ENCODE data around the gene SERPINH1.
"Not testable (repeated sequence)": the region's sequence is repeated elsewhere in the genome, so short reads cannot be mapped to it uniquely, and the experiment has no call there.

Gene SERPINH1

GRCh38 chr11:75574698-75575602 lies 12.9 kb downstream of the SERPINH1 start:
- no peak for DNase-seq (ENCODE audit: low read depth in 2 of 2)

GRCh38 chr11:75576017-75576416 lies 14.0 kb downstream of the SERPINH1 start:
- no peak for DNase-seq (ENCODE audit: low read depth in 2 of 2)

- no peak for DNase-seq (ENCODE audit: low read depth in 2 of 2)
Observed at GRCh38 chr11:75576499-75576918, 14.5 kb downstream of the SERPINH1 start.

GRCh38 chr11:75577207-75577606 lies 15.2 kb downstream of the SERPINH1 start:
- DNase-seq (ENCODE audit: low read depth in 2 of 2): peak in 1 of 2 donors; percentile 38

DNA sequence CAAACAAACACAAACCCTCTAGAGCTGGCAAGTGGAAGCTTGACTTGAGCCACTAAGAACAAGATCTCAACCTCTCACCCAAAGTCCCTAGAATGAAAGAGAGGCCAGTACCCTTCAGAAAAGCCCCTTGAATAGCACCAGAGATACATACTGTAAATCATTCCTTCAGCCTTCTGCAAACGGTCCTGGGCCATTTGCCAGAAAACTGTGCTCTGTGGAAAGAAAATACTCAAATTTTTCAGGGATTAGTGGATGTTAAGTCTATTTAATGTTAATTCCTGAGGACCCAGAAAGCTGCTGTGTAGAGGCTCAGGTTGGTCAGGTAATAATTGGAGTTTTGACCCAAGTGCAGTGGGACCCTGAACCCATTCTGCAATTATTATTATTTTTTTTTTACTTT lies 16.9 kb downstream of the SERPINH1 start:
- no peak for DNase-seq (ENCODE audit: low read depth in 2 of 2)

DNA sequence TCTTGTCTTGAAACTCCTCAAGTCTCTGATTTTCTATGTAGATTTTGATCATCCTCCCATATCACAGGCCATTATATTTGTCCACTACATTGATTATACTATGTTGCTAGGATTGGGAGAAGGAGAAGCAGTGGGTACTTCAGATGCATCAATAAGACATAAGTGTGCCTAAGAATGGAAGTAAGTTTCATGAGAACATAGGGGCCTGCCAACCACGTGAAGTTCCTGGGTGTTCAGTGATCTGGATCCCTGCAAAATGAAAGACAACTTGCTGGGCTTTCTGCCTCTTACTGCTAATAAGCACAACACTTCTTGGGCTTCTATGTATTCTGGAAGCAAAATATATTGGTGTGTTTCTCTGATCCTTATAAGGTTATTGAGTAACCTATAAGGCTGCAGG lies 17.8 kb downstream of the SERPINH1 start:
- no peak for DNase-seq (ENCODE audit: low read depth in 2 of 2)

- DNase-seq (ENCODE audit: low read depth in 2 of 2): no peak
Observed at GRCh38 chr11:75582506-75582894, 20.4 kb downstream of the SERPINH1 start.

- no peak for DNase-seq (ENCODE audit: low read depth in 2 of 2)
Observed at GRCh38 chr11:75582895-75583717, 21.1 kb downstream of the SERPINH1 start.

- no peak for DNase-seq (ENCODE audit: low read depth in 2 of 2)
Observed at GRCh38 chr11:75583718-75584658, 21.9 kb downstream of the SERPINH1 start.

DNA sequence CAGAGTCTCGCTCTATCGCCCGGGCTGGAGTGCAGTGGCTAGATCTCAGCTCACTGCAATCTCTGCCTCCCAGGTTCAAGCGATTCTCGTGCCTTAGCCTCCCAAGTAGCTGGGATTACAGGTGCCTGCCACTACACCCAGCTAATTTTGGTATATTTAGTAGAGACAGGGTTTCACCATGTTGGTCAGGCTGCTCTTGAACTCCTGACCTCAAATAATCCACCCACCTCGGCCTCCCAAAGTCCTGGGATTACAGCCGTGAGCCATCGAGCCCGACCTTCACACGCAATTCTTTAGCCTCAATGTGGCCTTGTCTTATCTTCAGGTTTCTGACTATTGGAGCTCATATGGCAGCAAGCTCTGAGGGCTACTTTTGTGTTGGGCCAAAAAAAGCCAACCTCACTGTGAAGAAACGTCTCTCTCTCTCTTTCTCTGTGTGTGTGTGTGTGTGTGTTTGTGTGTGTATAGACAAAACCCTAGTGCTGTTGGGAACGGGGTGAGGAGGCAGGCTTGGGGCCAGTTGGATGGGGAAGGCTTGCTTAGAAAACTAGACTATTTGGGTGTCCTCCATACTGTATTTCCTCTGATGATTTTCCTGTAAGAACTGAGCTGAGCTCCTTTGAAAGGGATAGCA lies 22.7 kb downstream of the SERPINH1 start:
- DNase-seq (ENCODE audit: low read depth in 2 of 2): not testable (repeated sequence)

GRCh38 chr11:75585293-75585670 lies 23.2 kb downstream of the SERPINH1 start:
- DNase-seq (ENCODE audit: low read depth in 2 of 2): no peak

- no peak for DNase-seq (ENCODE audit: low read depth in 2 of 2)
Observed at GRCh38 chr11:75586395-75586794, 24.3 kb downstream of the SERPINH1 start.

- no peak for DNase-seq (ENCODE audit: low read depth in 2 of 2)
Observed at GRCh38 chr11:75588051-75588481, 26.0 kb downstream of the SERPINH1 start.

DNA sequence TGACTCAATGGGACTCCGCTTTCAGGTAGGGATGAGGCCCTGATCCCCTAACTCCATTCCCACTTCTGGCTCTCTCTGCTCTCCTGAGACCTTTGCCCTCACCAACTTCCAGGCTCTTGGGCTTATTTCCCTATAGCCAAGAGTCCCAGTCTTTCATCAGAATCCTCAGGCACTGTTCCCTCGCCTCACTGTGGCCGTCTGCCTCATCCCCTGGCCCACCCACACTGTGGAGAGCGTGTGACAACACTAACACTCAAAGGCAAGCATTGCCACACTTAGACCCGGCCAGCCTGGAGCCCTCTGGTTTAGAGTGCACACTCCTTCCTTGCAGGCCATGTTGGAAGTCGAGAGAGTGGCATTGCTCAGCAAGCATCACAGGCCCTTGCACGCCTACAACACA lies 27.0 kb downstream of the SERPINH1 start:
- no peak for DNase-seq (ENCODE audit: low read depth in 2 of 2)

- DNase-seq (ENCODE audit: low read depth in 2 of 2): no peak
Observed at GRCh38 chr11:75589933-75590332, 27.9 kb downstream of the SERPINH1 start.

DNA sequence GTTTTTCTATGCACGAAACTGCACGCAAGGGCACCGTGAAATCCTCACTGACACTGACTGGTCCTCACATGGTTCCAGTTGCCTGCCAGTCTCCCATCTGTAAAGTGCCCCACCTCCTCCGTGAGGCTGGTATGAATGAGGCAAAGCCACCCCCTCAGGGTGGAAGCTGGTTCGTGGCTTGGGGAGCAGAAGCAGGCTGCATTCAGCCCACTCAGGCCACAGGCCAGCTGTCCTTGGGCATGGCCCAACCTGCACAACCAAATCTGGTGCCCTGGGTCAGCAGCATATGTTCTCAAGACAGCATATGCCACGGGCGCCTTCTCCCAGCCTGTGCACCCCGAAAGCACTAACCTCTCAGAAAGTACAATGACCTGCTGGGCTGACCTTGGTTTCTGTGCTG lies 29.3 kb downstream of the SERPINH1 start:
- DNase-seq (ENCODE audit: low read depth in 2 of 2): no peak

- DNase-seq (ENCODE audit: low read depth in 2 of 2): no peak
Observed at GRCh38 chr11:75591966-75592365, 29.9 kb downstream of the SERPINH1 start.

DNA sequence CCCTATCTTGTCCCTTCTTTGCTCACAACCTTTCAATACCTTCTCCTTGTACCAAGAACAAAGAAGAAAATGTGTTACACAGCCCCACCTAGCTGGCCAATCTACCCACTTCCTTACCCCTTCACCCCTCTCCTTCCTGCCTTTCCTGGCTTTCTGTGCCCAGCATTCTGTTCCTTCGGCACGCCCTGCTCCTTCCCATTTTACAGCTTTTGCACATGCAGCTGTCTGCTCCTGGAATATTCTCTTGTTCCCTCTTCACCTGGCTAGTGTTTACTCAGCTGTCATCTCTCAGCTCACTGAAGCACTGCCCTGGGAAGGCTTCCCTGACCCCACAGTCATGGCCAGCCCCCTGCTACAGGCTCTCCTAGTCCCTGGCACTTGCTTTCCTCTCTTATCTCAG lies 30.7 kb downstream of the SERPINH1 start:
- DNase-seq (ENCODE audit: low read depth in 2 of 2): no peak

DNA sequence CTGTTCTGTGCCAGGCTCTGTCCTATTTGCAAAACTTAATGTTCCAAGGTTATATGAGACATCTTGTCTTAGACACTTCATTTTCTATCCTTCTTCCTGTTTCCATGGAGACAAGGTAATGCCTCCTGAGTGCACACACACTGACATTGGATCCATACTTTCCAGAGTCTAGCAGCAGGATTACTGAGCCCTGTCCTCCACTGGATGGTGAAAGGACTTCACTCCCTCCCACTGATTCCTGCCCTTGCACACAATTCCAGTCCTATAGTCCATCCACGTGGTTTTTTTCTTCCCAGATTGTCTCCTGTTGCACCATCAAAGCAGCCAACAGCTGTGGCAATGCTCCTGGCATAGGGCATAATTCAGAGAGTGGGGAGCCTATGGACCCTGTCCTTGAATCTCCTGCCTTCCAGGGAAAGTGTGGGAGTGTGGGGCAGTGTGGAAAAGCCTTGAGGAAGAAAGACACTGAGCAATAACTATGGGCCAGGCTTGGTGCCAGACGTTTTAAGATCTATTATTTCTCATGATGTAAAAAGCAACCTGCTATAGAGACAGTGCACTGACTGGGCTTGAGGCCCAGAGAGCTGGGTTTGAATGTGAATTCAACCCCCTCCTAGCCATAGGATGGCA lies 31.3 kb downstream of the SERPINH1 start:
- DNase-seq (ENCODE audit: low read depth in 2 of 2): no peak

DNA sequence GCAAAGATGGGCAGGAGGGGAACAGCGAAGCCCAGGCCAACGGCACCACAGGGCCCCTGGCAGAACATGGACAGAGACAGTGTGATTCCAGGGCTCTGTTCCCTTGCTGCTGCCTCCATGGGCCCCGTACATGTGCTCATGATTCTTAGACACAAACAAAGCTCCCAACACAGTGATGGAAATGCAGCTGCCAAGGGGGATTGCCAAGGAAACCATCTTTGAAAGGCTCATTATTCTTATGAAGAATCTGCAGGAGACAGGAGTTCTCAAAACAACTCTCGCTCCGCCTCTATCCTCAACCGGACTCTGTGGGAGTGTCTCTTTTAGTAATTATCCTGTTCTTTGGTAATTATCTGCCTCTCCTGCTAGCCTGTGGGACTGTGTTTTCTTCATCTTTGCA lies 32.2 kb downstream of the SERPINH1 start:
- DNase-seq (ENCODE audit: low read depth in 2 of 2): no peak

DNA sequence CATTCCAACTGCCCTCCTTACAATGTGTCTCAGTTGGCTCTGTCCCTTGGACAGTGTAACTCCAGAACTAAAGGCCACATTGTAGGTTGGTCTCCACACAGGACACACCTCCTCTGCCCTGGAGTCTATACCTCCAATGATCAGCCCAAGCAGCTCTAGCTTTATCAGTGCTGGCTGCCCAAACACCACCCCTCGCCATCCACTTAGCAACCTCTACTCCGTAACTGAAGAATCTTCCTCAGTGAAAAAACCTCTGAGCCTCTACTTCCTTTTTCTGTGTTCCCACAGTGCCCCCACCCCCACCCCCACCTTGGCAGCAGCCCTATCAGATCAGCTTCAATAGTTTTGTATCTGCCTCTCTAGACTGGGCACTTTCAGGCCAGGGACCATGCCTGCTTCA lies 33.4 kb downstream of the SERPINH1 start:
- no peak for DNase-seq (ENCODE audit: low read depth in 2 of 2)

Data from stimulated activated CD4-positive, alpha-beta T cell treated with anti-CD3 and anti-CD28 coated beads, Interleukin-1b, Interleukin-23, amount 100 ng/mL, for 1 hour (primary cell).